GM12878 (cell line): ENCODE measurements around the gene SFN. TPM values are rescaled to one million over a fixed set of nuclear protein-coding genes. Genes with fewer than 3 reads are reported as not detected.

Source experiments
- ATAC-seq: fragments of 200-7000 bp; cut with Tn5 transposase; 3 replicates; pipeline ENCODE4 v1.9.1; 2020; ENCODE audit warnings: mild to moderate bottlenecking, moderate library complexity
- BruUV-seq: library from RNA; stranded (reverse); fragments of 400-500 nt; replicated peaks from 2 replicates; lab custom pipeline; 2021; lab: Mats Ljungman, UMichigan
- CTCF ChIA-PET: fragments of 300-600 bp; sonication (Branson Sonifier 250); formaldehyde crosslinking; extraction: SDS; loops from one replicate; lab custom pipeline; 2021; ENCODE audit warnings: inconsistent platforms; lab: Yijun Ruan, JAX
- POLR2A ChIA-PET: fragments of 350-600 bp; formaldehyde crosslinking; extraction: SDS; loops from one replicate; lab custom pipeline; 2021; ENCODE audit warnings: inconsistent platforms; lab: Charles Lee
- RAD21 ChIA-PET: fragments of 300-600 bp; sonication (Branson Sonifier 250); formaldehyde crosslinking; loops from one replicate; lab custom pipeline; 2023; ENCODE audit warnings: antibody characterized with exemption; ENCODE audit not compliant: unreplicated experiment; lab: Charles Lee
- SMC1A ChIA-PET: fragments of 300-600 bp; sonication (Branson Sonifier 250); formaldehyde crosslinking; loops from one replicate; lab custom pipeline; 2023; ENCODE audit not compliant: unreplicated experiment, uncharacterized antibody; lab: Charles Lee
- DNase-seq: peaks from one replicate; pipeline ENCODE4 v3.0.0-alpha.2; 2011; ENCODE audit warnings: low read depth, low spot score
- FAIRE-seq: peaks from 3 replicates; lab custom pipeline; 2011; peaks lifted over from hg19 to GRCh38; lab: Jason Lieb, UNC
- H2AFZ ChIP-seq: 2 replicates; pipeline ENCODE4 v1.6.0; 2011; ENCODE audit warnings: low read depth, low read length, control low read depth; ENCODE audit not compliant: control insufficient read depth
- H3K27ac ChIP-seq: 2 replicates; pipeline ENCODE4 v1.5.1; 2011; ENCODE audit warnings: control low read depth; ENCODE audit not compliant: control insufficient read depth, insufficient read depth
- H3K27me3 ChIP-seq, 2 experiments: replicated peaks in 1 of 2; 2 replicates each; pipeline versions ENCODE4 v1.6.0 to v1.6.1; 2011; ENCODE audit warnings: low read length in 1 of 2; ENCODE audit not compliant: control insufficient read depth in 2 of 2, insufficient read depth in 2 of 2
- H3K36me3 ChIP-seq, 2 experiments: 2 replicates each; pipeline ENCODE4 v1.5.1; 2011; ENCODE audit warnings: low read length in 1 of 2; ENCODE audit not compliant: control insufficient read depth in 2 of 2, insufficient read depth in 2 of 2
- H3K4me1 ChIP-seq: 2 replicates; pipeline ENCODE4 v1.6.1; 2011; ENCODE audit warnings: mild to moderate bottlenecking, low read length, moderate library complexity, mixed read lengths; ENCODE audit not compliant: control insufficient read depth, insufficient read depth
- H3K4me2 ChIP-seq: 2 replicates; pipeline ENCODE4 v1.6.0; 2011; ENCODE audit warnings: control low read depth; ENCODE audit not compliant: control insufficient read depth, insufficient read depth
- H3K4me3 ChIP-seq: fragments of 200-600 bp; sonication (generic); 2 replicates; pipeline ENCODE4 v1.5.1; 2016
- H3K79me2 ChIP-seq: 2 replicates; pipeline ENCODE4 v1.6.0; 2011; ENCODE audit warnings: low read length; ENCODE audit not compliant: control insufficient read depth, insufficient read depth
- H3K9ac ChIP-seq: 2 replicates; pipeline ENCODE4 v1.8.0; 2011; ENCODE audit warnings: low read length, control low read depth, mixed read lengths; ENCODE audit not compliant: control insufficient read depth, insufficient read depth
- H3K9me3 ChIP-seq: replicated peaks from 3 replicates; pipeline ENCODE4 v1.5.1; 2011; ENCODE audit warnings: mild to moderate bottlenecking, low read length; ENCODE audit not compliant: control insufficient read depth, insufficient read depth
- H4K20me1 ChIP-seq: 2 replicates; pipeline ENCODE4 v1.6.0; 2011; ENCODE audit not compliant: control insufficient read depth, insufficient read depth
- BACH1 ChIP-seq: fragments of 450-650 bp; IDR thresholded peaks from 2 replicates; pipeline ENCODE4 v1.6.1; 2017; ENCODE audit warnings: mild to moderate bottlenecking, borderline replicate concordance
- CEBPB ChIP-seq, 2 experiments: fragments of 150-350 bp in 1 of 2; IDR thresholded peaks; 2 replicates each; pipeline ENCODE4 v1.6.1; 2012 to 2014; ENCODE audit warnings: low read depth in 2 of 2, low read length in 2 of 2, borderline replicate concordance in 1 of 2, inconsistent platforms in 1 of 2
- MTA3 ChIP-seq: IDR thresholded peaks from 2 replicates; pipeline ENCODE4 v1.6.1; 2012; ENCODE audit warnings: low read length, inconsistent platforms, borderline replicate concordance
- PAX8 ChIP-seq: fragments of 450-650 bp; IDR thresholded peaks from 2 replicates; pipeline ENCODE4 v1.6.1; 2017; ENCODE audit warnings: mild to moderate bottlenecking, moderate library complexity
- PML ChIP-seq: IDR thresholded peaks from 2 replicates; pipeline ENCODE4 v1.6.1; 2012; ENCODE audit warnings: low read length, inconsistent platforms
- POU2F2 ChIP-seq: IDR thresholded peaks from 3 replicates; pipeline ENCODE4 v1.6.1; 2011; ENCODE audit warnings: low read depth, mild to moderate bottlenecking, low read length, borderline replicate concordance
- SREBF2 ChIP-seq: IDR thresholded peaks from 2 replicates; pipeline ENCODE4 v1.6.1; 2012; ENCODE audit warnings: mild to moderate bottlenecking, low read length
- WGBS: methylation state at CpG from one replicate; pipeline ENCODE4 v1.1.6; 2016; ENCODE audit warnings: low lambda C conversion rate; ENCODE audit not compliant: insufficient replicate concordance, insufficient coverage; ENCODE audit errors: missing lambda C conversion rate; 5-methylcytosine and 5-hydroxymethylcytosine counted together
- in situ Hi-C: fragments of 300-500 bp; cut with MboI; formaldehyde crosslinking; loops from 9 replicates; pipeline ENCODE4 v1.14.3; 2018; ENCODE audit warnings: mixed read lengths
- intact Hi-C: fragments of 100-400 bp; cut with micrococcal nuclease; formaldehyde crosslinking; loops from one replicate; pipeline ENCODE4 v1.14.2; 2022; ENCODE audit not compliant: unreplicated experiment
- polyA plus RNA-seq, 11 experiments: library from polyadenylated mRNA; depleted of rRNA in 4 of 11; unstranded in 6 of 11; stranded (reverse) in 5 of 11; fragments of >200 nt; fragmentation: Nextera tagmentation in 4 of 11; fragmentation: Illumina TruSeq in 1 of 11; extraction: Ambion mirVana in 4 of 11; extraction: Trizol in 1 of 11; gene quantifications; 1 replicate in 1 of 11; 2 replicates in 10 of 11; pipeline versions ENCODE4 v1.2.1 to v1.2.3, GENCODE V29; 2011 to 2016; ENCODE audit warnings: inconsistent platforms in 2 of 11, missing spikeins in 2 of 11, low read depth in 1 of 11
- total RNA-seq, 4 experiments: library from RNA; depleted of rRNA in 3 of 4; stranded (reverse); fragments of >200 nt in 3 of 4; fragmentation: Illumina TruSeq in 1 of 4; extraction: Trizol in 1 of 4; gene quantifications; 2 replicates each; pipeline versions ENCODE4 v1.2.1 to v1.2.3, GENCODE V29; 2013 to 2021
- TF ChIP-seq, protein P1 (sequence below), 3 experiments: IDR thresholded peaks in 2 of 3; conservative IDR thresholded peaks in 1 of 3; 2 replicates each; pipeline ENCODE4 v1.5.1; 2011; ENCODE audit warnings: low read depth in 3 of 3, low read length in 3 of 3, mild to moderate bottlenecking in 3 of 3, control low read depth in 2 of 3, moderate library complexity in 2 of 3, inconsistent platforms in 1 of 3, mixed read lengths in 1 of 3; ENCODE audit not compliant: control insufficient read depth in 2 of 3, insufficient read depth in 1 of 3; ENCODE audit errors: extremely low read depth in 1 of 3

The SFN gene
- total and polyA plus RNA-seq, 10 of the 15 experiments (the other 5 are each of a cell fraction or from before 2014, with no cell fraction given) = 0.19 to 2.9 (median 1.0) TPM

DNA sequence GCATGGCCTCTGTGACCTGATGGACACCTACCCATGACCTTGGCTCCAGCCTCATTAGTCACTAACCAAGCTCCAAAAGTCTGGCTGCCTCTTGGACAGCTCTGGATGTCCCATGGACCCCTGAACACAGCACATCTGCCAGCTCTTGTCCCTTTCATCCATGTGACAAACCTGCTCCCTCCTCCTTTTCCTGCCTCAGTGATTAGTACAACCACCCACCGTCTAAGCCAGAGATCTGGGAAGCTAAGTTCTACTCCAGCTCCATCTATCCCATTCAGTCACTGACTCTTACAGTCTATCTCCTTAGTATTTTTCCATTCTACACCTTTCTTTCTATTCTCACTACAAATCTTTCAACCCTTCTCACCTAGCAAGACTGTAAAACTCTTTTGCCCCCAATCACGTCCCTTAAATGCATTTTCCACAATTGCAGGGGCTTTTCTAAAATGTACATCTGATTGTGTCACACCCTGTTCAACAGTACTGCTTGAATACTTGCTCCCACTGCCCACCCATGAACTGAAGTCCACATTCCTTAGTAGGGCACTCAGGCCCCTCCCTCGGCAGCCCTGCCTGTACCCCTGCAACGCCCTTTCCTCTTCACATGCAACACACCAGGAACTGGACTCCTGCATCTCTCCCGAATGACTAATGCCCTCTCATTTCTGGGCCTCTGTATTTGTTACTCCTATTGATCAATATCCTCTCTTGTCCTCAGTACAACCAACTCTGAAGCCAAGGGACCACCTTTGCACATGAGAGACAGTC is 19.9 kb downstream of the SFN start (continued):
- TF ChIP-seq MTA3 = no peak
- TF ChIP-seq, all 136 proteins: peak for 0

DNA sequence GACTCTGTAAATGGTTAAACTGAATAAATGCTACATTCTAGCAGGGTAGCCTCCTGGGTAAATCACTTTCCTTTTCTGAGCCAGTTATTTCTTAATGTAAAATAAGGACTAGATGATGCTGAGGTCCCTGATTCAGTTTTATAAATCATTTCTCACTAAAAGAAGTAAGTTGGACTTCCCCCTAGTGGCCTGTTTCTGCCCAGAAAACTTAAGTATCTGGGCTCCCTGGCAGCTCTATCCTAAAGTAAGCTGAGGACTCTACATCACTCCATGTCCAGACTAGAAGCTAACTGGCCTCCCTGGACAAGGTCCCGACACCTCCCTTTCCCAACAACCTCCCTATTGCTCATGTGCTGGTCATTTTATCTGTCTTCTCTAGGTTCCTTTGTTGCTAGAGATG is 24.2 kb downstream of the SFN start:
- in situ Hi-C loops = no loop called here
- Histone ChIP-seq H3K4me2 (no peak overlapping the region), H4K20me1 (0 out of 2 replicates have a peak, but pooled peaks cover 3% of the 10 kb centered on the region), H3K9ac (no peak overlapping the region), H3K79me2 (peaks cover 23% of the 10 kb centered on the region), H3K4me1 (peaks cover 9% of the 10 kb centered on the region), H3K9me3 (no peaks in the 10 kb centered on the region), H3K27me3 (no peaks in the 10 kb centered on the region), H3K27ac (no peak overlapping the region), H2AFZ (no peak overlapping the region), H3K36me3 (peaks cover 10 to 13% of the 10 kb centered on the region in 2 experiments), H3K4me3 (no peak overlapping the region)
- DNase-seq (no peak), FAIRE-seq (no peak), ATAC-seq (no peak)
- POLR2A ChIA-PET = interaction anchor here (0.6 to 0.9 kb wide), 3 partner anchors 64 to 479 kb away, joined by 4 to 6 read pairs (median 4); no protein-coding TSS in a partner anchor
- TF ChIP-seq PAX8 = no peak
- no peak for TF ChIP-seq POU2F2
- no peak for TF ChIP-seq SREBF2
- TF ChIP-seq, protein P1, sequence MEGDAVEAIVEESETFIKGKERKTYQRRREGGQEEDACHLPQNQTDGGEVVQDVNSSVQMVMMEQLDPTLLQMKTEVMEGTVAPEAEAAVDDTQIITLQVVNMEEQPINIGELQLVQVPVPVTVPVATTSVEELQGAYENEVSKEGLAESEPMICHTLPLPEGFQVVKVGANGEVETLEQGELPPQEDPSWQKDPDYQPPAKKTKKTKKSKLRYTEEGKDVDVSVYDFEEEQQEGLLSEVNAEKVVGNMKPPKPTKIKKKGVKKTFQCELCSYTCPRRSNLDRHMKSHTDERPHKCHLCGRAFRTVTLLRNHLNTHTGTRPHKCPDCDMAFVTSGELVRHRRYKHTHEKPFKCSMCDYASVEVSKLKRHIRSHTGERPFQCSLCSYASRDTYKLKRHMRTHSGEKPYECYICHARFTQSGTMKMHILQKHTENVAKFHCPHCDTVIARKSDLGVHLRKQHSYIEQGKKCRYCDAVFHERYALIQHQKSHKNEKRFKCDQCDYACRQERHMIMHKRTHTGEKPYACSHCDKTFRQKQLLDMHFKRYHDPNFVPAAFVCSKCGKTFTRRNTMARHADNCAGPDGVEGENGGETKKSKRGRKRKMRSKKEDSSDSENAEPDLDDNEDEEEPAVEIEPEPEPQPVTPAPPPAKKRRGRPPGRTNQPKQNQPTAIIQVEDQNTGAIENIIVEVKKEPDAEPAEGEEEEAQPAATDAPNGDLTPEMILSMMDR (IDR thresholded peaks at IDR 0.05 in 2 of 3, conservative IDR thresholded peaks at IDR 0.05 in 1 of 3; ENCODE audit: control insufficient read depth in 2 of 3, extremely low read depth in 1 of 3, insufficient read depth in 1 of 3, low read depth in 3 of 3, low read length in 3 of 3) = peak; percentile 40 to 51 (median 50)
- TF ChIP-seq BACH1 = no peak
- TF ChIP-seq PML = no peak
- no peak for TF ChIP-seq MTA3
- no peak for TF ChIP-seq CEBPB (IDR thresholded peaks at IDR 0.05; ENCODE audit: borderline replicate concordance in 1 of 2, low read depth in 2 of 2, low read length in 2 of 2)
- 100% methylated on average over 1 of the region's 1 CpG for WGBS
- intact Hi-C loops = no loop called here
- SMC1A ChIA-PET = interaction anchor here (0.6 to 2.9 kb wide), 7 partner anchors 9 to 77 kb away, joined by 3 to 11 read pairs (median 4); partner anchors contain the start of gene GPATCH3
- BruUV-seq = no TSS peak
- RAD21 ChIA-PET = interaction anchor here (0.6 to 1.9 kb wide), 5 partner anchors 10 to 285 kb away, joined by 3 to 5 read pairs (median 4); no protein-coding TSS in a partner anchor
- CTCF ChIA-PET = interaction anchor here (0.6 to 4.8 kb wide), 21 partner anchors 8 to 386 kb away, joined by 3 to 31 read pairs (median 4); partner anchors contain the start of gene GPATCH3
